ENCODE data around the gene NCAPD3.

NCAPD3 gene

DNA sequence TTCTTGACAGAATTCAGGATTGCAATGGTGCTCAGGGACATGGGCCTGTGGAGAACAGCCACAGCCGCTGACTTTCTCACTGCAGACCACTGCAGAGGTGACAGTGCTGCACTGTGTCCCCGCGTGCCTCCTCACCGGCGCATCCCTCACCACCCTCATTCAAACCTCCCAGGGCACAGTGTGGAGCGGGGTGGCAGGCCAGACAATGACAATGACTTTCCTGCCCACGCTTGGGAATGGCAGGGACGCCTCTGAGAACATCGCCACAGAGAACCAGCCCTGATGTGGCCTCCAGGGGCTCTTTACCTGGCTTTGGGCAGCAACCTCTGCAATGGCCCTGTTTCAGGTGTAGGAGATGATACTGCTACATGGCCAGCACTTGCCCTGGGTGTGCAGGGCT is 65.7 kb downstream of the NCAPD3 start:
- DNase-seq: no peak

DNA sequence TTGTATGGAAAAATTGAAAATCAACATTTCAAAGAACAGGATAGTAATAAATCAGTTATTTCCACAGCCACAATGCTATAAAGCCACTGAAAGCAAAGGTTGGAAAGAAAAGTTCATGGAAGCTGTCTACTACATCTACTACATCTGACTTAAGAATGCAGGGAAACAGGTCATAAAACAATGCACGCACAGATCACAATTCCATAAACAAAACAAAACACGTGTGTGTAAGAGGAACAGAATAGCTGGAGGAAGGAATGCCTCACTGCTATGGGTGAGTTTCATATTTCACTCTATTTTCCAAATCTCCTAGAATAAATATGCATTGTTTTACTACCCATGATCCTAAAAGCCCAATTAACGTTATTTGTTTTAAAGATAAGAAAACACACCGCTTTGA is 66.3 kb downstream of the NCAPD3 start:
- no peak for DNase-seq

DNA sequence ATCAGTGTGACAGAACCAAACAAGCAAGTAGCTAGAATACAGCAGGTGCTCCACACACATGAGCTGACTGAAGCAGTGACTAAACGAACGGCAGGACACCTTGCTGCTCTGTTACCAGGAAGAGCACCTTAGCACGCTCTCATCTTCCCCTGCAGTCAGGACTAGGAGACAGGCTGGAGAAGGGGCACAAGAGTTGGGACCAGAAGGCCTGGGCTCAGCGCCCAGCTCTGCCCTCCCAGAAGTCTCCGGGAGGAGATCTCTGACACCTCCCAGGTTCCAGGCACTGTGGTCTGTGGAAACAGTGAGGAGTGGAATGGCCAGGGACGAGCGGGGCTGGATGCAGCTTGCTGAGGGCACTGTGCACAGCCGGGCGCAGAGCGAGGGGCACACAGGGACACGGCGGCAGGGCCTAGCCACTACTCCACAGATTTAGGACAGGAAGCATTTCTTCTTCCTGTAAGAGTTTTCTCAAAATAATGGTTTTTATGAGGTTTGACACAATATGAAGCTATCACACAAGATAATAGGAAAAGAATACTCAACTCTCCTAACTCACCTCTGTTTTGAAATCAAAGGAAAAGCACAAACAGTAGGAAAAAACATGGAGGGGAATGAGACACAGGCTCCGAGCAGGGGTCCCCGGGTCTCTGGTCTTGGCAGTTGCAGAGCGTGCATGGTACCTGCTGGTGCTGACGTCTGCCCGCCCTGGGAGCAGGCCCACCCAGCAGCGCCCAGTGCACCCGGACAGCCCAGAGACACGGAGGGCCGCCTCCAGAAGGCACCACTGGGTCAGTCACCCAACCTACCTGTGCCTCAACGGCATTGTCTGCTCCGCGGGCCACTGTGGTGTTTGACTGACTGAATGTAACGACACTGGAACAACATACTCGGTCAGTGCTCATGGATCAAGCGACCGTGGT is 67.6 kb downstream of the NCAPD3 start:
- DNase-seq: no peak

DNA sequence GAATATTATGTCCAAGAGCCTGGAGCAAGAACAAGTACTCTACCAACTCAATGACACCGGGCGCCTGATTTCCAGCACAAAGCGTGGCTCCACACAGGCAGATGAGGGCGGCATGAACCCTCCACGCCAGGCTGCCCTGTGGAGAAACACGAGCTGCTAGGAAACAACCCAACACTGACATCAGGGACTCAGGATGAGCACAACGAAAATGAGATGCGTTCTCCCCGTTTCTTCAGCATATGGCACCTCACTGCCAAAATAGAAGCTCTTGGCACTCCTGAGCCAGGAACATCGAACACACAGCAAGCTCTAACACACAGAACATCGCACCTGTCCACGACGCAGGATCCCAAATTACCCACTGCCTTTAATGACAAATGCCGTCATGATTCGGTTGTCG is 68.3 kb downstream of the NCAPD3 start:
- no peak for DNase-seq

DNA sequence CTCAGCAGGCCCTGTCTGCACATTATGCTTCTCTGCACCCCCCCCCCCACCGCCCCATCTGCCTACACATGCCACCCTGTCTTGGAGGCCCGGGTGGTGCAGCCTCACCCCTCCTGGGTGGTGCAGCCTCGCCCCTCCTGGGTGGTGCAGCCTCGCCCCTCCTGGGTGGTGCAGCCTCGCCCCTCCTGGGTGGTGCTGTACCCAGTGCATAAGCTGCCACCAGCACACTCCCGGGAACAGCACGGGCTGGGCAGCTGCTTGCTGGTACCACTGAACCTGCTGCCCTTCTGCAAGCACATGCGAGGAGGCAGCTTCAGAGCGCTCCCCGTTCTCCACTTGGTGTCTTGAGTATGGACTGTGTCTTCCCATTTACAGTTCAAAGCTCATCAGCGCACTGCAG is 69.3 kb downstream of the NCAPD3 start:
- no peak for DNase-seq

DNA sequence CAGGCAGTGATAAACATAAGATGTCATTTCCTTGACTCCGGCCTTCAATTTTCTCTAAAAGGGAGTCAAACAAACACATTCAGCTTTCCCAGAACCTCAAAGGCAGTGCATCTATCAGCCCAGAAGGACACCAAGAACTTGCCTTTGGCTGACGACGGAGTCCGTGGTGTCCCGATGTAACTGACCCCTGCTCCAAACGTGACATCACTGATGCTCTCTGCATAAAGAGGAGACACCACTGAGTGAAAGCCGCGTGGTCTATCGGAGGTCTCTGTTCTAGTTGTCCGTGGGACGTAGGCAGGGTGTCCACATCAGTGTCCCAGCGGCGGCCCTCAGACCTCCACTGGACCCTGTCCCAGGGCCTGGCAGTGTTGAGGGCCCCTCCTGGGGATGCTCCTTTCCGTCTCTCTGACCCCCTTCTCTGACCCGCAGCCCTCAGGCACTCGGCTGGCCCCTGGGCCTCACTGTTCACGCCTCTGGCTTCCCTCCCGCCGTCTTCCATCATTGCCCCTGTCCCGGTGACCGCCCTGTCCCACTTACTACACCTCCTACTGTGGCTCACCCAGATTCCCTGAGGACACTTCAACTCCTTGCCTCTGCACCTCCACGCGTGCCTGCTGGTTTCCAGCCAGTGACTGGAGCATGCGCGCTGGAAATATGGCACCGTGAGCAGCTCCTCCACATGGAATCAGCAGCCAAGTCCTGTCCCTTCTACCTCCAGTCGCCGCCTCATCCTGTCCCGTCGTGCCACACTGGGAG is 70.4 kb downstream of the NCAPD3 start:
- DNase-seq: no peak

DNA sequence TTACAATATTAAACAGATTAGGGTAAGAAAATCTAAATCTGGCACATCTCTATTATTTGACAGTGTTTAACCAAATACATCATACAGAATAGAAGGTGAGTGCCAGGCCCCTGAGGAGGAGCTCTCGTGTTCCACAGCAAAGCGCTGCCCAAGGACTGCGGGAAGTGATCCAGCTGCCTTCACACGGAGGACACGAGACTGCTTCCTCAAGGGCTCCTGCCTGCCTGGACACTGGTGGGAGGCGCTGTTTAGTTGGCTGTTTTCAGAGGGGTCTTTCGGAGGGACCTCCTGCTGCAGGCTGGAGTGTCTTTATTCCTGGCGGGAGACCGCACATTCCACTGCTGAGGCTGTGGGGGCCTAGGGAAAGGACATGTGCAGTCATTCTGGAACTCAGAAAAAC is 71.1 kb downstream of the NCAPD3 start:
- no peak for DNase-seq

DNA sequence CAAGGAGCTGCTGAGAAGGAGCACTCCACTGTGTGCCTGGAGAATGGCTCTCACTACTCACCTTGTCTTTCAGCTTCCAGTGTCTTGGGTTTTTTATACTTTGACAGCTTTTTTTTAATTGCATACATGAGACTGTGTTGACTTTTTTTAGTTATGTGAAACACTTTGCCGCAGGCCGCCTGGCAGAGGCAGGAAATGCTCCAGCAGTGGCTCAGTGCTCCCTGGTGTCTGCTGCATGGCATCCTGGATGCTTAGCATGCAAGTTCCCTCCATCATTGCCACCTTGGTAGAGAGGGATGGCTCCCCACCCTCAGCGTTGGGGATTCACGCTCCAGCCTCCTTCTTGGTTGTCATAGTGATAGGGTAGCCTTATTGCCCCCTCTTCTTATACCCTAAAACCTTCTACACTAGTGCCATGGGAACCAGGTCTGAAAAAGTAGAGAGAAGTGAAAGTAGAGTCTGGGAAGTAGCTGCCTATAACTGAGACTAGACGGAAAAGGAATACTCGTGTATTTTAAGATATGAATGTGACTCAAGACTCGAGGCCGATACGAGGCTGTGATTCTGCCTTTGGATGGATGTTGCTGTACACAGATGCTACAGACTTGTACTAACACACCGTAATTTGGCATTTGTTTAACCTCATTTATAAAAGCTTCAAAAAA is 72.6 kb downstream of the NCAPD3 start:
- DNase-seq: no peak

DNA sequence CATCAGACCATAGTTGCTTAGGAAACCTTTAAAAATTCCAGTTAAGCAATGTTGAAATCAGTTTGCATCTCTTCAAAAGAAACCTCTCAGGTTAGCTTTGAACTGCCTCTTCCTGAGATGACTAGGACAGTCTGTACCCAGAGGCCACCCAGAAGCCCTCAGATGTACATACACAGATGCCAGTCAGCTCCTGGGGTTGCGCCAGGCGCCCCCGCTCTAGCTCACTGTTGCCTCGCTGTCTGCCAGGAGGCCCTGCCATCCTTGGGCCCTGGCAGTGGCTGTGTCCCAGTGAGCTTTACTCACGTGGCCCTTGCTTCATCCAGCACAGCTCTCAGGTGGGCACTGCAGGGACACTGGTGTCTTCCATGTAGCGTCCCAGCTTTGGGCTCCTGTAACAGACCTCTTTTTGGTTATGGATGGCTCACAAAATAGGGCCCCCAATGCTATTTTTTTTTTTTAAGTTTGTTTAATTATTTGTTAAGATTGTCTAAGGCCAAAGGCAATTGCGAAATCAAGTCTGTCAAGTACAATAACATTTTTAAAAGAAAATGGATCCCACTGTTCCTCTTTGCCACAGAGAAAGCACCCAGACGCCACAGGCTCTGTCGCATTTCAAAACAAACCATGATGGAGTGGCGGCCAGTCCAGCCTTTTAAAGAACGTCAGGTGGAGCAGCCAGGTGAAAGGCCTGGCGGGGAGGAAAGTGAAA is 73.4 kb downstream of the NCAPD3 start:
- no peak for DNase-seq

DNA sequence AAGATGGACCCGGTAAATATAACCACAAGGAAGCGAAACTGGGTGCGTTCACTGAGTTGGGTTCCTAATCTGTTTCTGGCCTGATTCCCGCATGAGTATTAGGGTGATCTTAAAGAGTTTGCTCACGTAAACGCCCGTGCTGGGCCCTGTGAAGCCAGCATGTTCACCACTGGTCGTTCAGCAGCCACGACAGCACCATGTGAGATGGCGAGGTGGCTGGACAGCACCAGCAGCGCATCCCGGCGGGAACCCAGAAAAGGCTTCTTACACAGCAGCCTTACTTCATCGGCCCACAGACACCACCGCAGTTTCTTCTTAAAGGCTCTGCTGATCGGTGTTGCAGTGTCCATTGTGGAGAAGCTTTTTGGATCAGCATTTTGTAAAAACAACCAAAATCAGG is 74.4 kb downstream of the NCAPD3 start:
- no peak for DNase-seq

DNA sequence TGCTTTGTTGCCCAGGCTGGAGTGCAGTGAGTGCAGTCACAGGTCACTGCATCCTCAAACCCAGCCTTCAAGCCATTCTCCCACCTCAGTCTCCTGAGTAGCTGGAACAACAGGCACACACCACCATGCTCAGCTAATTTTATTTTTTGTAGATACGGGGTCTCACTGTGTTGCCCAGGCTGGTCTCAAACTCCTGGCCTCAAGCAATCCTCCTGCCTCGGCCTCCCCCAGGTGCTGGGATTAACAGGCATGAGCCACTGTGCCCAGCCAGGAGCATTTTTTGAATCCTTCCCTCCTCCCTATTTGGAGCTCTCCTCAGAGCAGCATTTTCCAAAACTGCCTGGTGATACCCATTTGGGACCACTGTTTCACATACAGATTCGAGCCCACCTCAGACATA is 77.2 kb downstream of the NCAPD3 start:
- no peak for DNase-seq

DNA sequence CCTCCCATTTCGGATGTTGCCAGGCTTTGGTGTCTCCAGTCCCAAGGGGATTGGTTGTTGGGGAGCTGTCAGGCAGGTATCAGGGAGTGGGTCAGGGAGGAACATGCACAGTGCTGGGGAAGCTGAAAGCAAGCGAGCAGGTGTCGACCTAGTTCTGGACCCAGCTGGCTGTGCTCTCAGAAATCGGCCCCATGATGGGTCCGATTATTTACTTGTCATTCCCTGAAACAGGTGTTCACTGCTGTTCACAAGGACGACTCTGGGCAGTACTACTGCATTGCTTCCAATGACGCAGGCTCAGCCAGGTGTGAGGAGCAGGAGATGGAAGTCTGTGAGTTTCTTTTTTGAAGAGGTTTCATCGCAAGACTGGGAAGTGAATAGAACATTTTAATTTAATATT is 78.1 kb downstream of the NCAPD3 start:
- DNase-seq: no peak

DNA sequence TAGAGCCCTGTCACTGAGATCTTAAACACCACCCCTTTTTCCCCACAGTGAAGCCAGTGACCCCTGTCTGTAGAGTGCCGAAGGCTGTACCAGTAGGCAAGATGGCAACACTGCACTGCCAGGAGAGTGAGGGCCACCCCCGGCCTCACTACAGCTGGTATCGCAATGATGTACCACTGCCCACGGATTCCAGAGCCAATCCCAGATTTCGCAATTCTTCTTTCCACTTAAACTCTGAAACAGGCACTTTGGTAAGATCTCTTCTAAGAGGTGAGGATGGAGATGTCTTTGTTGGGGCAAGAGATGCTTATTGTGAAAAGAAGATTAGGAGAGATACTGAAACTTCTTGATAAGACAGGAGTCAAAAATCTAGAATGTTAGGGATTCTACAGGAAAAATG is 79.0 kb downstream of the NCAPD3 start:
- DNase-seq: no peak

DNA sequence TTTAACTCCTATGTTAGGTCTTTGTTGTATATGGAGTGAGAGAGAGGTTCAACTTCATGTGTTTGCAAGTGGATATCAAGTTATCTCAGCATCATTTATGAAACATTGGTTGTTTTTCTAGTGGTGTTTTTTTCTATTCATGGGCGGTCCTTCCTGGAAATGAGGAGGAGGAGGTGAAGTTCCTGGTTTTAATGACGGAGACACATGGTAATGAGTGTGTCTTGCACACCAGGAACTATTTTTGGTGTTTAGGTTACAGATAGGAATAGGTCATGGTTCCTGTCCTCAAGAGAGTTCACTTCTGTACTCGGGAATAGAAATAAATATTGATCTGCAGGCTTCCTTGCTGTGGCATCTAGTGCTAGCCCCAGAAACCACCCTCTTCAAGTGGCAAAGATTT is 80.0 kb downstream of the NCAPD3 start:
- no peak for DNase-seq

DNA sequence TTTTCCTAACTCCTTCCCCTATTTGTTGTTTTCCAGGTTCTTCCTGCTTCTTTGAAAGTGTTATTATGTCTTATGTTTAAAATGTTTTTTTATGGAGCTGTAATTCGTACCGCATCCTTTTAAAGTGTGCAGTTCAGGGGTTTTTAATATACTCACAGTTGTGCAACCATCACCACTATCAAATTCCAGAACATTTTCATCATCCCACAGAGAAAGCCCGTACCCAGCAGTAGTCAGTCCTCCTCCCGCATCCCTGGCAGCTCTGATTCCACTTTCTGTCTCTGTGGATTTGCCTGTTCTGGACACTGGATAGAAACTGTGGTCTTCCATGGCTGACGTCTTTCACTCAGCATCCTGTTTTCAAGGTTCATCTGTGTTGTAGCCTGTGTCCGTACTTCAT is 81.2 kb downstream of the NCAPD3 start:
- DNase-seq: no peak

DNA sequence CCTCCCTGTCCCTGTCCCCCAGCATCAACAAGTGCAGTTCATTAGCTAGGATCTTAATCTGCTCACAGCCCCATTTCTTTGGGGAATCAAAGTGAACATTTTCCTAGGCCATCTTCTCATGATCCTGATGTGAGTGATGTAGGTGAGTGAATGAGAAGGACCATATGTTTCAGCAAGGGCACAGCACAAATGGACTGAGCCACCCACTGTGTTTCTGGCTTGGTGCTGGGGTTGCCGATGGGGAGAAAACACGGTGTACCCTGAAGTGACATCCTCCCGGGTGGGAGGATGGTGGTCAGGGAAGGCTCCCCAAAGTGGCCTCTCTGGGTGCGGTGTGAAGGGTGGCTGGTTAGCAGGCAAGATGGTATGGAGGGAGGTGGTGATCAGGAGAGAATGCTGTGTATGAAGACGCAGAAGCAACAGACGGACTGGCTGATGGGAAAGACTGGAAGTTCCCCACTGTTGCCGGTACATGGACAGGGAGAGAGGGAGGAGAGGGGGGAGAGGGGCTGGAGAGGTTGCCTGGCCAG is 82.7 kb downstream of the NCAPD3 start:
- no peak for DNase-seq

DNA sequence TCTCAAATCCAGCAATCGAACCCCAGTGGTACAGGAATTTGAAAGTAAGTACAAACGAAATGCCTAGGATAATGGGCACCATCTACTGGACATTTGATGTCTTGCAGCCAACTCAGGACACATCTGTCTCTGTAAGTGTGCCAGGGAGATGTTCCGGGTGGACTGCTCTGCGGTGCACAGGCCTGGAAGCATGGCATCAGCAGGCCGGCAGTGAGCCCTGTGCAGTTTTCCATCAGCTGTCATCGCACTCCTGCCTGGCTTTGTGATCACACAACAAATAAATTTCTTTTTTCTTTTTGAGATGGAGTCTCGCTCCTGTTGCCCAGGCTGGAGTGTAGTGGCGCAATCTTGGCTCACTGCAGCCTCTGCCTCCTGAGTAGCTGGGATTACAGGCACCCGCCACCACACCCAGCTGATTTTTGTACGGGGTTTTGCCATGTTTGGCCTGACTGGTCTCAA is 83.9 kb downstream of the NCAPD3 start:
- DNase-seq: peak; percentile 62

DNA sequence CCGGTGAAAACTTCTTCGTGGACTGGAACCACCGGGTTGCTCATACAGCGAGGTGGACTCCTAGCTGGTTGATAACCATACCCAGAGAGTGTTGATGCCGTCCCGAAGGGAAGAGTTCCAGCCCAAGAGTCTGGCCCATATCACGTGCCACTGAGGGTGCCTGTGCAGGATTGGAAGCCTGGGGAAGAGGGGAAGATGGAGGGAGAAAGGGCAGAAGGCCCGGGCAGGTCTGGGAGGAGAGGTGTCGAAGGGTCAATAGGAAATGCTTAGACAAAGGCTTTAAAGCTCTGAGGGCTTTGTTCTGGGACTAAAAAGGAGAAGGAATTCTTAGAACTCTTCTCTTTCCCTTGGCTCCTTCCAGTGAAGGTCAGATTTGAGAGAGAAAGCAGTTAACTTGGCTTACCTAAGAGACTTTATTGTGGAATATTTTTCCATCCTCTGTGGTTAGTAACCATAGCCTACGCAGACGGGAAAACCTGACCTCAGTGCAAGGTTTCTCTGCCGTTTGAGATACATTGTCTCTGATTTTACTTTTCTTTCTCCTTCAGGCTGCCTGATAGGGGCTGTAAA is 84.4 kb downstream of the NCAPD3 start:
- no peak for DNase-seq

DNA sequence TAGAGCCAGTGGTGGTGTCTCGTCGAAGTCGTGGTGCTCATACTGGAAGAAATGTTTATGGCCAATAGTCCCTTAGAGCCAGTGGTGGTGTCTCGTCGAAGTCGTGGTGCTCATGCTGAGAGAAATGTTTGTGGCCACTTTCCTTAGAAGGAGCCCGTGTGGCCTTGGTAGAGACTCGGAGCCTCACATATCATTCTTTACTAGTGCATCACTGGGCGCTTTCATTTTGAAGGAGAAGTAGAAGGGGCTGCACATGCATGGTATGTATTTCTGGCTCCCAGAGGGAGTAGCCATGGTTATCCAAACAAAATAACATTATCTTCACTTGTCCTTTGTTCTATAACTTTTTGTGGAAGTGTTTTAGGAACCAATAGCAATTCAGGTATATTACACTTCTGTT is 85.4 kb downstream of the NCAPD3 start:
- DNase-seq: no peak

DNA sequence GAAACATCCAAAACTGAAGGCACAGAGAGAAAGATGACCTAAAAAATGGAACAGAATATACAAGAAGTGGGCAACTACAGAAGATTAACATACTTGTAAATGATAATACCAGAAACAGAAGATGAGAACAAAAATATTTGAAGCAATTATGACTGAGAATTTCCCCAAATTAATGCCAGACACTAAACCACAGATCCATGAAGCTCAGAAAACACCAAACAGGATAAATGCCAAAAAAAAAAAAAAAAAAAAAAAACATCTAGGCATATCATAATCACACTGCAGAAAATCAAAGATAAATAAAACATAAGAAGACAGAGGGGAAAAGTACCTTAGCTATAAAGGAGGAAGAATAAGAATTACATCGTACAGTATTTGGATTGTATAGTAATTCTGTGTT is 89.6 kb downstream of the NCAPD3 start:
- no peak for DNase-seq

DNA sequence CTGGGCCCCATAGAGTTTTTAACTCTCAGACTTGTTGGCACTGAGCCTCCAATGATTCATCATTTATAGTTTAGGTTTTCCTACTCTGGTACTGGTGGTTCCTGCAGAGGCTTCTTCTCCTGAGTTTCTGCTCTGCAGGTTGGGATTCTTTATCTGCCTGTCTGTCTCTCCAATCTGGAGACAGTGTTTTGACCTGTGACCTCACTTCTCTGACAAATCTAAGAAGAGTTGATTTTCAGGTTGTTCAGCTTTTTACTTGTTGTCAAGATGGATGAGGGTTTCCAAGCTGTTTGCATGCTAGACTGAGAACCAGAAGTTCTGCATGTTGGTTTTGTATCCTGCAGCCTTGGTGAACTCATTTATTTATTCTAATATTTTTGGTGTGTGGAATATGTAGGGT is 91.0 kb downstream of the NCAPD3 start:
- no peak for DNase-seq

DNA sequence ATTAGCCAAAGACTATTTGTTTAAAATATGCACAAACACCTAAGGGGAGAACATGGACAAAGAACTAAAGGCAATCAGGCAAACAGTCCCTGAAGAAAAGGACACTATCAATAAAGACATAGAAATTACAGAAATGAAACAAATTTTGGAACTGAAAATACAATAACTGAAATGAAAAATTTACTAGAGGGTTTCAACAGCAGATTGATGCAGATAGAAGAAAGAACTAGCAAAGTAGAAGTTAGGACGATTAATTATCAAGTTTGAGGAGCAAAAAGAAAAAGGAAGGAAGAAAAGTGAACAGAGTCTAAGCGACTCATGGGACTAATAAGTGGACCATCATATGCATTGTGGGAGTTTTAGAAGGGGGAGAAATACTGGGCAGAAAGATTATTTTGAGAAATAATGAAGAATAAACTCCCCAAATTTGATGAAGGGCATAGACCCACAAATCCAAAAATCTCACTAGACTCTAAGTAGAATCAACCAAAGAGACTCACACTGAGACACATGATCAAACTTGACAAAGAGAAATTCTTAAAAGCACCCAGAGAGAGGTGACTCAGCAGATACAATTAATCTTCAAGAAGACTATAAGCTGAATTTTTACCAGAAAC is 92.0 kb downstream of the NCAPD3 start:
- DNase-seq: no peak

Data from stimulated activated CD8-positive, alpha-beta memory T cell treated with anti-CD3 and anti-CD28 coated beads, Interleukin-4, amount 100 ng/mL, for 48 hours (primary cell).